Measurements from ENCODE around the gene BCAS3.

The BCAS3 gene

GRCh38 chr17:61081959-61082358, 404.3 kb downstream of the BCAS3 start:
- DNase-seq, result no peak

GRCh38 chr17:61084260-61084659, 406.6 kb downstream of the BCAS3 start:
- DNase-seq, result no peak

- DNase-seq, result no peak
Observed at GRCh38 chr17:61087024-61087423, 409.4 kb downstream of the BCAS3 start.

- no peak for DNase-seq
Observed at GRCh38 chr17:61088556-61088955, 410.9 kb downstream of the BCAS3 start.

- no peak for DNase-seq
Observed at GRCh38 chr17:61091096-61091495, 413.4 kb downstream of the BCAS3 start.

- DNase-seq, result no peak
Observed at GRCh38 chr17:61097781-61098180, 420.1 kb downstream of the BCAS3 start.

GRCh38 chr17:61106354-61106753, 428.7 kb downstream of the BCAS3 start:
- DNase-seq, result no peak

- no peak for DNase-seq
Observed at GRCh38 chr17:61116577-61116976, 438.9 kb downstream of the BCAS3 start.

- no peak for DNase-seq
Observed at GRCh38 chr17:61117983-61118382, 440.3 kb downstream of the BCAS3 start.

GRCh38 chr17:61118871-61119270, 441.2 kb downstream of the BCAS3 start:
- DNase-seq, result no peak

- no peak for DNase-seq
Observed at GRCh38 chr17:61122326-61122913, 444.8 kb downstream of the BCAS3 start.

GRCh38 chr17:61124562-61124961, 446.9 kb downstream of the BCAS3 start:
- DNase-seq, result no peak

- DNase-seq, result no peak
Observed at GRCh38 chr17:61126473-61127249, 449.0 kb downstream of the BCAS3 start.

- no peak for DNase-seq
Observed at GRCh38 chr17:61127960-61128359, 450.3 kb downstream of the BCAS3 start.

- no peak for DNase-seq
Observed at GRCh38 chr17:61128661-61129115, 451.0 kb downstream of the BCAS3 start.

- DNase-seq, result no peak
Observed at GRCh38 chr17:61129267-61130254, 451.9 kb downstream of the BCAS3 start.

GRCh38 chr17:61130330-61130729, 452.7 kb downstream of the BCAS3 start:
- DNase-seq, result no peak

- no peak for DNase-seq
Observed at GRCh38 chr17:61131585-61131984, 453.9 kb downstream of the BCAS3 start.

GRCh38 chr17:61132524-61132923, 454.9 kb downstream of the BCAS3 start:
- no peak for DNase-seq

GRCh38 chr17:61133853-61134252, 456.2 kb downstream of the BCAS3 start:
- no peak for DNase-seq

GRCh38 chr17:61134551-61135235, 457.0 kb downstream of the BCAS3 start:
- no peak for DNase-seq

- no peak for DNase-seq
Observed at GRCh38 chr17:61135782-61136181, 458.1 kb downstream of the BCAS3 start.

- no peak for DNase-seq
Observed at GRCh38 chr17:61136296-61136695, 458.6 kb downstream of the BCAS3 start.
